C4-2B (cell line): ENCODE results near the gene MTMR2.

Experiments used
- ZFX ChIP-seq: fragments of 450-650 bp; IDR thresholded peaks from 2 replicates; pipeline ENCODE4 v1.6.1; 2017
- TF ChIP-seq, protein P1 (sequence below): fragments of 450-650 bp; conservative IDR thresholded peaks from 2 replicates; pipeline ENCODE4 v1.5.1; 2017; ENCODE audit warnings: mild to moderate bottlenecking

DNA sequence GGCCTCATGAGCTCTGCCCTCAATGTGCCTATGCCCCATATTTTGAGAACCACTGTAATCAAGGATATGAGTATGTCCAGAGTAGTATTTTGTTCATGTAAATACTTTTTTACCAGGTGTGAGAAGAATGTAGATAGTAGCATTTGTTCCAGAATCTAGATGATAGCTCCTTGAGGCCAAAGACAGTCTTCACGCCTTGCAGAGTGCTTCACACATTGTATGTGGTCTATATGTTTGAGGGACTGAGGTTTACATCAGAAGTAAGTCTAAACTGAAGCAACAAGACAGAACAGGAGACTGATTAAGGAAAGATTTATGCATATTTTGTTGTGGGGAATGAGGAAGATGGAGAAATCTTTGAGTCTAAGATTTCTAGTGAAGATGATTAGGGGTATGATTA lies 121.1 kb downstream of the MTMR2 start:
- TF ChIP-seq, protein P1, sequence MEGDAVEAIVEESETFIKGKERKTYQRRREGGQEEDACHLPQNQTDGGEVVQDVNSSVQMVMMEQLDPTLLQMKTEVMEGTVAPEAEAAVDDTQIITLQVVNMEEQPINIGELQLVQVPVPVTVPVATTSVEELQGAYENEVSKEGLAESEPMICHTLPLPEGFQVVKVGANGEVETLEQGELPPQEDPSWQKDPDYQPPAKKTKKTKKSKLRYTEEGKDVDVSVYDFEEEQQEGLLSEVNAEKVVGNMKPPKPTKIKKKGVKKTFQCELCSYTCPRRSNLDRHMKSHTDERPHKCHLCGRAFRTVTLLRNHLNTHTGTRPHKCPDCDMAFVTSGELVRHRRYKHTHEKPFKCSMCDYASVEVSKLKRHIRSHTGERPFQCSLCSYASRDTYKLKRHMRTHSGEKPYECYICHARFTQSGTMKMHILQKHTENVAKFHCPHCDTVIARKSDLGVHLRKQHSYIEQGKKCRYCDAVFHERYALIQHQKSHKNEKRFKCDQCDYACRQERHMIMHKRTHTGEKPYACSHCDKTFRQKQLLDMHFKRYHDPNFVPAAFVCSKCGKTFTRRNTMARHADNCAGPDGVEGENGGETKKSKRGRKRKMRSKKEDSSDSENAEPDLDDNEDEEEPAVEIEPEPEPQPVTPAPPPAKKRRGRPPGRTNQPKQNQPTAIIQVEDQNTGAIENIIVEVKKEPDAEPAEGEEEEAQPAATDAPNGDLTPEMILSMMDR, result no peak
- TF ChIP-seq ZFX, result no peak
